Lung (tissue), 12 donors: ENCODE data around the gene ZNF484. TPM values are rescaled to one million over a fixed set of nuclear protein-coding genes. Genes with fewer than 3 reads are reported as not detected.
A peak's percentile ranks its signal among the peaks of the same experiment; 100 is the strongest.
"Not testable (repeated sequence)": the region's sequence is repeated elsewhere in the genome, so short reads cannot be mapped to it uniquely, and the experiment has no call there.

Source experiments
- ATAC-seq: fragments of 200-7000 bp; cut with Tn5 transposase; one replicate; pipeline ENCODE4 v1.9.1; 2020; ENCODE audit warnings: moderate number of reproducible peaks; ENCODE audit not compliant: insufficient read depth, low FRiP score
- DNase-seq, 3 donors: peaks; one replicate each; pipeline ENCODE4 v3.0.0-alpha.2; 2013 to 2017
- H3K27ac ChIP-seq, 2 donors: one replicate each; pipeline ENCODE4 v1.5.1; 2013; ENCODE audit warnings: mild to moderate bottlenecking in 2 of 2, moderate library complexity in 2 of 2, control low read depth in 1 of 2, inconsistent platforms in 1 of 2, low read depth in 1 of 2, low read length in 1 of 2
- H3K27me3 ChIP-seq, 3 donors: one replicate each; pipeline ENCODE4 v1.5.1; 2013; ENCODE audit warnings: low read length in 2 of 3; ENCODE audit not compliant: control insufficient read depth in 3 of 3, insufficient read depth in 3 of 3
- H3K36me3 ChIP-seq, 4 donors: one replicate each; pipeline ENCODE4 v1.5.1; 2013; ENCODE audit warnings: low read length in 4 of 4, mild to moderate bottlenecking in 1 of 4, moderate library complexity in 1 of 4; ENCODE audit not compliant: control insufficient read depth in 4 of 4, insufficient read depth in 4 of 4
- H3K4me1 ChIP-seq, 5 donors: one replicate each; pipeline ENCODE4 v1.5.1; 2013; ENCODE audit warnings: low read length in 5 of 5, mild to moderate bottlenecking in 2 of 5, moderate library complexity in 1 of 5; ENCODE audit not compliant: control insufficient read depth in 5 of 5, insufficient read depth in 5 of 5
- H3K4me3 ChIP-seq: one replicate; pipeline ENCODE4 v1.5.1; 2013; ENCODE audit warnings: mild to moderate bottlenecking, control low read depth, moderate library complexity
- H3K9ac ChIP-seq, 2 donors: one replicate each; pipeline ENCODE4 v1.5.1; 2013; ENCODE audit warnings: low read length in 2 of 2, control low read depth in 1 of 2; ENCODE audit not compliant: insufficient read depth in 1 of 2
- H3K9me3 ChIP-seq, 4 donors: one replicate each; pipeline ENCODE4 v1.5.1; 2013; ENCODE audit warnings: low read length in 3 of 4, mild to moderate bottlenecking in 1 of 4, moderate library complexity in 1 of 4; ENCODE audit not compliant: control insufficient read depth in 4 of 4, insufficient read depth in 3 of 4
- CTCF ChIP-seq: IDR thresholded peaks from 2 replicates; pipeline ENCODE4 v1.5.1; 2012; ENCODE audit warnings: mild to moderate bottlenecking; ENCODE audit errors: control extremely low read depth, extremely low read depth
- WGBS, 2 donors: extraction: QIAGEN DNeasy Blood & Tissue Kit; methylation state at CpG; one replicate each; pipeline ENCODE4 v1.1.7; 2013; 5-methylcytosine and 5-hydroxymethylcytosine counted together
- polyA plus RNA-seq, 2 donors: library from polyadenylated mRNA; stranded (reverse); fragments of 200-250 nt; gene quantifications; one replicate each; pipeline ENCODE4 v1.2.1, GENCODE V29; 2013
- total RNA-seq, 2 donors: library from RNA; depleted of rRNA in 1 of 2; stranded (reverse); fragments of >200 nt in 1 of 2; gene quantifications; one replicate each; pipeline ENCODE4 v1.2.1, GENCODE V29; 2014 to 2021
- donor health status: control.
- donor health status: control.
- donor health status: Bipolar disorder and iron deficiency.
- donor health status: healthy.
- donor health status: DM: yes; HTN: yes; CAD: no.

ZNF484 gene
- total and polyA plus RNA-seq, 4 donors = 1.4 to 27.8 (median 5.1) TPM

- peaks cover 0 to 12% (median 8%) of the 10 kb centered on the region in 5 donors for H3K4me1 ChIP-seq
- peak overlapping the region in 1 of 2 donors; percentile 23 for H3K9ac ChIP-seq
- peaks cover 0 to 2% (median 0%) of the 10 kb centered on the region in 3 donors for H3K27me3 ChIP-seq
- DNase-seq (peak; percentile 35 to 75 (median 47)), ATAC-seq (peak; percentile 24)
- no peaks in the 10 kb centered on the region for H3K9me3 ChIP-seq
- no peak overlapping the region for H3K4me3 ChIP-seq
- H3K36me3 ChIP-seq = no peaks in the 10 kb centered on the region
- no peak for TF ChIP-seq CTCF
- 39 to 60% methylated on average over 11 of the region's 11 CpGs for WGBS, 2 donors
- no peak overlapping the region for H3K27ac ChIP-seq
These were observed 34.0 kb upstream of the ZNF484 start for GRCh38 chr9:92911511-92912475.

- 51 to 84% methylated on average over 6 of the region's 6 CpGs for WGBS, 2 donors
- H3K9ac ChIP-seq, H3K27me3 ChIP-seq, H3K36me3 ChIP-seq, H3K4me1 ChIP-seq, ATAC-seq, H3K9me3 ChIP-seq, H3K4me3 ChIP-seq, DNase-seq, H3K27ac ChIP-seq: not testable (repeated sequence)
These were observed 27.3 kb upstream of the ZNF484 start for GRCh38 chr9:92905137-92905536.

- DNase-seq (no peak), ATAC-seq (no peak)
- Histone ChIP-seq H3K36me3 (no peaks in the 10 kb centered on the region), H3K4me3 (no peak overlapping the region), H3K9me3 (no peaks in the 10 kb centered on the region), H3K27ac (no peak overlapping the region), H3K4me1 (no peaks in the 10 kb centered on the region), H3K27me3 (no peaks in the 10 kb centered on the region), H3K9ac (no peak overlapping the region)
- no peak for TF ChIP-seq CTCF
- WGBS, 2 donors = 92 to 97% methylated on average over 3 of the region's 3 CpGs
These were observed 19.5 kb upstream of the ZNF484 start for GRCh38 chr9:92897323-92897722.

GRCh38 chr9:92895812-92896436, 18.1 kb upstream of the ZNF484 start:
- 91 to 98% methylated on average over 3 of the region's 3 CpGs for WGBS, 2 donors
- H3K9ac ChIP-seq = no peak overlapping the region
- no peaks in the 10 kb centered on the region for H3K9me3 ChIP-seq
- H3K36me3 ChIP-seq = no peaks in the 10 kb centered on the region
- H3K27ac ChIP-seq = no peak overlapping the region
- no peaks in the 10 kb centered on the region for H3K27me3 ChIP-seq
- DNase-seq = no peak
- ATAC-seq = no peak
- no peaks in the 10 kb centered on the region for H3K4me1 ChIP-seq
- TF ChIP-seq CTCF = no peak
- H3K4me3 ChIP-seq = no peak overlapping the region
